Liver (tissue), 3 donors: ENCODE results near the gene CYP2W1.

ENCODE experiments used
- EGR1 ChIP-seq, 2 donors: IDR thresholded peaks; 2 replicates each; pipeline ENCODE4 v1.6.1; 2016 to 2018; ENCODE audit warnings: antibody characterized with exemption in 2 of 2, low read depth in 2 of 2
- GABPA ChIP-seq, 2 donors: IDR thresholded peaks in 1 of 2; conservative IDR thresholded peaks in 1 of 2; 2 replicates each; pipeline ENCODE4 v1.6.1; 2016; ENCODE audit warnings: antibody characterized with exemption in 2 of 2, mild to moderate bottlenecking in 1 of 2, moderate library complexity in 1 of 2
- JUND ChIP-seq, 2 donors: IDR thresholded peaks; 2 replicates each; pipeline ENCODE4 v1.6.1; 2016; ENCODE audit warnings: antibody characterized with exemption in 2 of 2
- RAD21 ChIP-seq, 2 donors: IDR thresholded peaks; 2 replicates each; pipeline ENCODE4 v1.6.1; 2016; ENCODE audit warnings: antibody characterized with exemption in 2 of 2, mild to moderate bottlenecking in 2 of 2
- RXRA ChIP-seq, 2 donors: IDR thresholded peaks; 2 replicates each; pipeline ENCODE4 v1.6.1; 2017 to 2018; ENCODE audit warnings: antibody characterized with exemption in 2 of 2, mild to moderate bottlenecking in 1 of 2
- SP1 ChIP-seq: IDR thresholded peaks from 2 replicates; pipeline ENCODE4 v1.6.1; 2018; ENCODE audit warnings: antibody characterized with exemption, mild to moderate bottlenecking
- TAF1 ChIP-seq: conservative IDR thresholded peaks from 2 replicates; pipeline ENCODE4 v1.6.1; 2016; ENCODE audit warnings: antibody characterized with exemption, mild to moderate bottlenecking
- YY1 ChIP-seq: IDR thresholded peaks from 2 replicates; pipeline ENCODE4 v1.6.1; 2016; ENCODE audit warnings: antibody characterized with exemption, mild to moderate bottlenecking
- TF ChIP-seq, protein P1 (sequence below): fragments of 150-350 bp; IDR thresholded peaks from 2 replicates; pipeline ENCODE4 v1.5.1; 2017; ENCODE audit warnings: improper control_type of control experiment, low read depth, low read length; ENCODE audit not compliant: missing input control
- TF ChIP-seq, protein P2 (sequence below): IDR thresholded peaks from 2 replicates; pipeline ENCODE4 v1.6.1; 2016; ENCODE audit warnings: antibody characterized with exemption
- TF ChIP-seq, protein P3 (sequence below): IDR thresholded peaks from 2 replicates; pipeline ENCODE4 v1.6.1; 2016; ENCODE audit warnings: antibody characterized with exemption, mild to moderate bottlenecking
- TF ChIP-seq, protein P4 (sequence below): IDR thresholded peaks from 2 replicates; pipeline ENCODE4 v1.6.1; 2016; ENCODE audit warnings: antibody characterized with exemption
- donor health status: healthy.
- donor health status: healthy.

DNA sequence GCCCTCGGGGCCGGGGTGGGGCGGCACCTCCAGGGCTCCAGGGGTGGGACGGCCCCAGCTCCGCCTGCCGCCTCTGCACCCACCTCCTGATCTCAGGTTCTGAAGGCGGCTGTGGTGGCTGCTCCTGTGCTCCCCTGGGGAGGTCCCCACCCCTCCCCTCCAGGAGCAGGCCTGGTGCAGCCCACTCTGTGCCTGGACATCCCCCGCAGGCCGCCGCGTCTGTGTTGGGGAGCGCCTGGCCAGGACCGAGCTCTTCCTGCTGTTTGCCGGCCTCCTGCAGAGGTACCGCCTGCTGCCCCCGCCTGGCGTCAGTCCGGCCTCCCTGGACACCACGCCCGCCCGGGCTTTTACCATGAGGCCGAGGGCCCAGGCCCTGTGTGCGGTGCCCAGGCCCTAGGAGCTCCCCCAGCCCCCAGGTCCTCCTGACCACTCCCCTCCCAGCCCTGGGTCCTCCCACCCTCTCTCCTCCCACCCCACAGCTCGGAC lies 5.5 kb downstream of the CYP2W1 start:
- TF ChIP-seq, protein P1, sequence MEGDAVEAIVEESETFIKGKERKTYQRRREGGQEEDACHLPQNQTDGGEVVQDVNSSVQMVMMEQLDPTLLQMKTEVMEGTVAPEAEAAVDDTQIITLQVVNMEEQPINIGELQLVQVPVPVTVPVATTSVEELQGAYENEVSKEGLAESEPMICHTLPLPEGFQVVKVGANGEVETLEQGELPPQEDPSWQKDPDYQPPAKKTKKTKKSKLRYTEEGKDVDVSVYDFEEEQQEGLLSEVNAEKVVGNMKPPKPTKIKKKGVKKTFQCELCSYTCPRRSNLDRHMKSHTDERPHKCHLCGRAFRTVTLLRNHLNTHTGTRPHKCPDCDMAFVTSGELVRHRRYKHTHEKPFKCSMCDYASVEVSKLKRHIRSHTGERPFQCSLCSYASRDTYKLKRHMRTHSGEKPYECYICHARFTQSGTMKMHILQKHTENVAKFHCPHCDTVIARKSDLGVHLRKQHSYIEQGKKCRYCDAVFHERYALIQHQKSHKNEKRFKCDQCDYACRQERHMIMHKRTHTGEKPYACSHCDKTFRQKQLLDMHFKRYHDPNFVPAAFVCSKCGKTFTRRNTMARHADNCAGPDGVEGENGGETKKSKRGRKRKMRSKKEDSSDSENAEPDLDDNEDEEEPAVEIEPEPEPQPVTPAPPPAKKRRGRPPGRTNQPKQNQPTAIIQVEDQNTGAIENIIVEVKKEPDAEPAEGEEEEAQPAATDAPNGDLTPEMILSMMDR, result no peak
- TF ChIP-seq, protein P2, sequence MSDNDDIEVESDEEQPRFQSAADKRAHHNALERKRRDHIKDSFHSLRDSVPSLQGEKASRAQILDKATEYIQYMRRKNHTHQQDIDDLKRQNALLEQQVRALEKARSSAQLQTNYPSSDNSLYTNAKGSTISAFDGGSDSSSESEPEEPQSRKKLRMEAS, result no peak
- TF ChIP-seq, protein P3, sequence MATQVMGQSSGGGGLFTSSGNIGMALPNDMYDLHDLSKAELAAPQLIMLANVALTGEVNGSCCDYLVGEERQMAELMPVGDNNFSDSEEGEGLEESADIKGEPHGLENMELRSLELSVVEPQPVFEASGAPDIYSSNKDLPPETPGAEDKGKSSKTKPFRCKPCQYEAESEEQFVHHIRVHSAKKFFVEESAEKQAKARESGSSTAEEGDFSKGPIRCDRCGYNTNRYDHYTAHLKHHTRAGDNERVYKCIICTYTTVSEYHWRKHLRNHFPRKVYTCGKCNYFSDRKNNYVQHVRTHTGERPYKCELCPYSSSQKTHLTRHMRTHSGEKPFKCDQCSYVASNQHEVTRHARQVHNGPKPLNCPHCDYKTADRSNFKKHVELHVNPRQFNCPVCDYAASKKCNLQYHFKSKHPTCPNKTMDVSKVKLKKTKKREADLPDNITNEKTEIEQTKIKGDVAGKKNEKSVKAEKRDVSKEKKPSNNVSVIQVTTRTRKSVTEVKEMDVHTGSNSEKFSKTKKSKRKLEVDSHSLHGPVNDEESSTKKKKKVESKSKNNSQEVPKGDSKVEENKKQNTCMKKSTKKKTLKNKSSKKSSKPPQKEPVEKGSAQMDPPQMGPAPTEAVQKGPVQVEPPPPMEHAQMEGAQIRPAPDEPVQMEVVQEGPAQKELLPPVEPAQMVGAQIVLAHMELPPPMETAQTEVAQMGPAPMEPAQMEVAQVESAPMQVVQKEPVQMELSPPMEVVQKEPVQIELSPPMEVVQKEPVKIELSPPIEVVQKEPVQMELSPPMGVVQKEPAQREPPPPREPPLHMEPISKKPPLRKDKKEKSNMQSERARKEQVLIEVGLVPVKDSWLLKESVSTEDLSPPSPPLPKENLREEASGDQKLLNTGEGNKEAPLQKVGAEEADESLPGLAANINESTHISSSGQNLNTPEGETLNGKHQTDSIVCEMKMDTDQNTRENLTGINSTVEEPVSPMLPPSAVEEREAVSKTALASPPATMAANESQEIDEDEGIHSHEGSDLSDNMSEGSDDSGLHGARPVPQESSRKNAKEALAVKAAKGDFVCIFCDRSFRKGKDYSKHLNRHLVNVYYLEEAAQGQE, result no peak
- TF ChIP-seq RAD21 (IDR thresholded peaks at IDR 0.05), result no peak
- no peak for TF ChIP-seq GABPA (IDR thresholded peaks at IDR 0.05 in 1 of 2, conservative IDR thresholded peaks at IDR 0.05 in 1 of 2)
- TF ChIP-seq YY1, result no peak
- no peak for TF ChIP-seq EGR1 (IDR thresholded peaks at IDR 0.05; ENCODE audit: low read depth in 2 of 2)
- TF ChIP-seq, protein P4, sequence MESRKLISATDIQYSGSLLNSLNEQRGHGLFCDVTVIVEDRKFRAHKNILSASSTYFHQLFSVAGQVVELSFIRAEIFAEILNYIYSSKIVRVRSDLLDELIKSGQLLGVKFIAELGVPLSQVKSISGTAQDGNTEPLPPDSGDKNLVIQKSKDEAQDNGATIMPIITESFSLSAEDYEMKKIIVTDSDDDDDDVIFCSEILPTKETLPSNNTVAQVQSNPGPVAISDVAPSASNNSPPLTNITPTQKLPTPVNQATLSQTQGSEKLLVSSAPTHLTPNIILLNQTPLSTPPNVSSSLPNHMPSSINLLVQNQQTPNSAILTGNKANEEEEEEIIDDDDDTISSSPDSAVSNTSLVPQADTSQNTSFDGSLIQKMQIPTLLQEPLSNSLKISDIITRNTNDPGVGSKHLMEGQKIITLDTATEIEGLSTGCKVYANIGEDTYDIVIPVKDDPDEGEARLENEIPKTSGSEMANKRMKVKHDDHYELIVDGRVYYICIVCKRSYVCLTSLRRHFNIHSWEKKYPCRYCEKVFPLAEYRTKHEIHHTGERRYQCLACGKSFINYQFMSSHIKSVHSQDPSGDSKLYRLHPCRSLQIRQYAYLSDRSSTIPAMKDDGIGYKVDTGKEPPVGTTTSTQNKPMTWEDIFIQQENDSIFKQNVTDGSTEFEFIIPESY, result no peak
- TF ChIP-seq TAF1, result no peak
- no peak for TF ChIP-seq JUND (IDR thresholded peaks at IDR 0.05)
- no peak for TF ChIP-seq SP1
- no peak for TF ChIP-seq RXRA (IDR thresholded peaks at IDR 0.05)
